Neural progenitor cell (in vitro differentiated cells): ENCODE results near the gene AP2B1. TPM values are rescaled to one million over a fixed set of nuclear protein-coding genes. Genes with fewer than 3 reads are reported as not detected.

Experiments used
- DNase-seq: peaks from one replicate; pipeline ENCODE4 v3.0.0-alpha.2; 2016; ENCODE audit warnings: low spot score
- H2AFZ ChIP-seq: fragments of 200-600 bp; sonication (generic); replicated peaks from 2 replicates; pipeline ENCODE4 v1.6.1; 2016; ENCODE audit warnings: antibody characterized with exemption
- H3F3A ChIP-seq: fragments of 200-600 bp; sonication (generic); 2 replicates; pipeline ENCODE4 v1.6.1; 2016; ENCODE audit warnings: antibody characterized with exemption, low read depth
- H3K27ac ChIP-seq: fragments of 200-600 bp; sonication (generic); 2 replicates; pipeline ENCODE4 v1.5.1; 2016; ENCODE audit warnings: mild to moderate bottlenecking
- H3K27me3 ChIP-seq: fragments of 200-600 bp; sonication (generic); 2 replicates; pipeline ENCODE4 v1.6.1; 2016; ENCODE audit warnings: mild to moderate bottlenecking, moderate library complexity
- H3K36me3 ChIP-seq: fragments of 200-600 bp; sonication (generic); 2 replicates; pipeline ENCODE4 v1.5.1; 2016
- H3K4me1 ChIP-seq: fragments of 200-600 bp; sonication (generic); 2 replicates; pipeline ENCODE4 v1.6.1; 2016; ENCODE audit warnings: mixed run types
- H3K4me2 ChIP-seq: fragments of 200-600 bp; sonication (generic); 2 replicates; pipeline ENCODE4 v1.6.1; 2016
- H3K4me3 ChIP-seq: fragments of 200-600 bp; sonication (generic); 2 replicates; pipeline ENCODE4 v1.5.1; 2016
- H3K79me2 ChIP-seq: fragments of 200-600 bp; sonication (generic); 2 replicates; pipeline ENCODE4 v1.6.1; 2016; ENCODE audit warnings: low read depth
- H3K9ac ChIP-seq: fragments of 200-600 bp; sonication (generic); 2 replicates; pipeline ENCODE4 v1.6.1; 2016
- H3K9me3 ChIP-seq: fragments of 200-600 bp; sonication (generic); 2 replicates; pipeline ENCODE4 v1.5.1; 2016; ENCODE audit warnings: low read depth
- H4K20me1 ChIP-seq: fragments of 200-600 bp; sonication (generic); 2 replicates; pipeline ENCODE4 v1.6.1; 2016; ENCODE audit warnings: low read depth
- H3K27ac Mint-ChIP-seq: 3 replicates; pipeline ENCODE4 v1.8.0; 2021; ENCODE audit warnings: mixed read lengths
- H3K27me3 Mint-ChIP-seq: 2 replicates; pipeline ENCODE4 v1.8.0; 2022; ENCODE audit warnings: low read depth, mild to moderate bottlenecking, inconsistent platforms, moderate library complexity, mixed read lengths; ENCODE audit not compliant: insufficient read depth
- H3K36me3 Mint-ChIP-seq: 3 replicates; pipeline ENCODE4 v1.8.0; 2021; ENCODE audit warnings: mixed read lengths
- H3K4me1 Mint-ChIP-seq: 3 replicates; pipeline ENCODE4 v1.8.0; 2021; ENCODE audit warnings: mixed read lengths
- H3K4me3 Mint-ChIP-seq: 3 replicates; pipeline ENCODE4 v1.8.0; 2021; ENCODE audit warnings: mild to moderate bottlenecking, moderate library complexity, mixed read lengths
- H3K9me3 Mint-ChIP-seq: 3 replicates; pipeline ENCODE4 v1.8.0; 2020; ENCODE audit warnings: mixed read lengths
- EZH2 ChIP-seq: fragments of 200-600 bp; sonication (generic); IDR thresholded peaks from 2 replicates; pipeline ENCODE4 v1.6.1; 2017; ENCODE audit warnings: antibody characterized with exemption, mild to moderate bottlenecking, moderate library complexity
- EZH2phosphoT487 ChIP-seq: fragments of 200-600 bp; sonication (generic); IDR thresholded peaks from 2 replicates; pipeline ENCODE4 v1.6.1; 2017; ENCODE audit warnings: antibody characterized with exemption
- total RNA-seq: library from RNA; depleted of rRNA; stranded (reverse); fragments of >200 nt; gene quantifications from 2 replicates; pipeline ENCODE4 v1.2.3, GENCODE V29; 2015; ENCODE audit warnings: low replicate concordance
- TF ChIP-seq, protein P1 (sequence below): fragments of 200-600 bp; sonication (generic); IDR thresholded peaks from 2 replicates; pipeline ENCODE4 v1.5.1; 2017; ENCODE audit warnings: antibody characterized with exemption, mild to moderate bottlenecking

AP2B1 gene
- total RNA-seq, 1 donor from 2014 or later, result 125 TPM

DNA sequence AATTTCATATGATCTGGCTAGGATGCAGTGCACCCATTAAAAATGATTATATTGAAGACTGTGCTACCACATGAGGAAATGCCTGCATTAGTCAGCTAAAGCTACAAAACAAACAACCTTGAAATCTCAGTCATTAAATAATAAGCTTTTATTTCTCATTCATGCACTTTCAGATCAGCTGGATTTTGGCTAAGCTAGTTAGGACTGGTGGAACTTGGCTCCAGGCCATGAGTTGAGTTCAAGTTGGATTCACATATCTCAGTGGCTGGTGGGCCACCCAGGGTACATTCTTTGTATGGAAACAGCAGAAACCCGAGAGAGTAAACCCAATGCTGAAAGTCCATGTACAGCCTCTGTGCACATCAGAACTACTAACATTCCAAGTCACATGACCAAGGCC is 43.3 kb upstream of the AP2B1 start:
- TF ChIP-seq EZH2phosphoT487 (no peak), EZH2 (no peak)
- TF ChIP-seq, protein P1, sequence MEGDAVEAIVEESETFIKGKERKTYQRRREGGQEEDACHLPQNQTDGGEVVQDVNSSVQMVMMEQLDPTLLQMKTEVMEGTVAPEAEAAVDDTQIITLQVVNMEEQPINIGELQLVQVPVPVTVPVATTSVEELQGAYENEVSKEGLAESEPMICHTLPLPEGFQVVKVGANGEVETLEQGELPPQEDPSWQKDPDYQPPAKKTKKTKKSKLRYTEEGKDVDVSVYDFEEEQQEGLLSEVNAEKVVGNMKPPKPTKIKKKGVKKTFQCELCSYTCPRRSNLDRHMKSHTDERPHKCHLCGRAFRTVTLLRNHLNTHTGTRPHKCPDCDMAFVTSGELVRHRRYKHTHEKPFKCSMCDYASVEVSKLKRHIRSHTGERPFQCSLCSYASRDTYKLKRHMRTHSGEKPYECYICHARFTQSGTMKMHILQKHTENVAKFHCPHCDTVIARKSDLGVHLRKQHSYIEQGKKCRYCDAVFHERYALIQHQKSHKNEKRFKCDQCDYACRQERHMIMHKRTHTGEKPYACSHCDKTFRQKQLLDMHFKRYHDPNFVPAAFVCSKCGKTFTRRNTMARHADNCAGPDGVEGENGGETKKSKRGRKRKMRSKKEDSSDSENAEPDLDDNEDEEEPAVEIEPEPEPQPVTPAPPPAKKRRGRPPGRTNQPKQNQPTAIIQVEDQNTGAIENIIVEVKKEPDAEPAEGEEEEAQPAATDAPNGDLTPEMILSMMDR, result no peak
- H3K36me3 ChIP-seq, result no peaks in the 10 kb centered on the region
- no peaks in the 10 kb centered on the region for H3K9me3 Mint-ChIP-seq
- H3K9me3 ChIP-seq, result no peaks in the 10 kb centered on the region
- no peak overlapping the region for H3K9ac ChIP-seq
- no peak overlapping the region for H3K4me2 ChIP-seq
- H3K4me1 ChIP-seq, result no peaks in the 10 kb centered on the region
- H3K27ac Mint-ChIP-seq, result no peak overlapping the region
- no peak overlapping the region for H2AFZ ChIP-seq
- no peaks in the 10 kb centered on the region for H3K4me1 Mint-ChIP-seq
- DNase-seq, result no peak
- no peak overlapping the region for H3K4me3 ChIP-seq
- H4K20me1 ChIP-seq, result no peaks in the 10 kb centered on the region
- no peak overlapping the region for H3K4me3 Mint-ChIP-seq
- H3F3A ChIP-seq, result no peaks in the 10 kb centered on the region
- peaks cover 60% of the 10 kb centered on the region for H3K27me3 ChIP-seq
- H3K27ac ChIP-seq, result no peak overlapping the region
- peaks cover 8% of the 10 kb centered on the region for H3K27me3 Mint-ChIP-seq
- H3K79me2 ChIP-seq, result no peaks in the 10 kb centered on the region
- no peaks in the 10 kb centered on the region for H3K36me3 Mint-ChIP-seq

DNA sequence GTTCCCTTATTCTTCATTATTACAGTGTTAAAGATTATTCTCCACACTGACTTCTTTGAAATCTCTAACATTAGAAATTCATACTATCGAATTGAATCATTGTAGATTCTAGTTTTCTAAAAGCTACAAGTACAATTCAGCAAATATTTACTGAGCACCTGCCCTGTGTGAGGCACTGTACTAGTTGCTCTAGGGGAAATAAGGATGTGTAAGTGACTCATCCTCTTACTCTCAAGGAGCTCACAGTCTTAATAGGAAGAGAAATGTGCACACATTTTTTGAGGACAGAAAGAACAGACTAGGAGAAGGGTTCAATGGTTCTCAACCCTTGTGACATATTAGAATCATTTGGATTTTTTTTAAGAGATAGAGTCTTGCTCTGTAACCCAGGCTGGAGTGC is 42.0 kb upstream of the AP2B1 start:
- no peaks in the 10 kb centered on the region for H3K4me1 ChIP-seq
- Mint-ChIP-seq H3K36me3 (no peaks in the 10 kb centered on the region), H3K9me3 (no peaks in the 10 kb centered on the region), H3K4me1 (no peaks in the 10 kb centered on the region), H3K27ac (no peak overlapping the region), H3K4me3 (no peak overlapping the region), H3K27me3 (peaks cover 6% of the 10 kb centered on the region)
- no peaks in the 10 kb centered on the region for H4K20me1 ChIP-seq
- H3K36me3 ChIP-seq, result no peaks in the 10 kb centered on the region
- no peaks in the 10 kb centered on the region for H3K79me2 ChIP-seq
- H3K9ac ChIP-seq, result no peak overlapping the region
- TF ChIP-seq EZH2 (no peak), EZH2phosphoT487 (no peak)
- TF ChIP-seq, protein P1, result no peak
- no peak for DNase-seq
- no peak overlapping the region for H3K4me3 ChIP-seq
- H2AFZ ChIP-seq, result no peak overlapping the region
- H3K27ac ChIP-seq, result no peak overlapping the region
- H3K4me2 ChIP-seq, result no peak overlapping the region
- no peaks in the 10 kb centered on the region for H3K9me3 ChIP-seq
- H3F3A ChIP-seq, result no peaks in the 10 kb centered on the region
- peaks cover 66% of the 10 kb centered on the region for H3K27me3 ChIP-seq

DNA sequence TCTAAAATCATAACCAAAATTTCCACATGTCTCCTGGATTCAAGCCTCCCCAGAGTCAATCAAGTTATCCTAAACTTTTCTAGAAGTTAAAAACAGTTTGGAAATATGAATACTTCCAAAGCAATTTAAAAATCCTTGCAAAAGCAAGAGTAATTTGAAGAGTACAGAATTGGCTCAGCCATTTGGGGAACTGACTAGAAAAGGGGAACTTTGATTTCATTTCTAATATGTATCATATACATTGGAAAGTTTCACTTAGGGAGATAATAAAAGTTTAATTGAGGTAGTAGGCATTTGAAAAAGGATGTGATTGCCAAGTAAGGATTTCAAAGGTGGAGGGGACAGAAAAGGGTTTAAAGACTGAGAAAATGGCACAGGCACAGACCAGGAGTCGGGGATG is 40.6 kb upstream of the AP2B1 start:
- Histone ChIP-seq H3F3A (no peaks in the 10 kb centered on the region), H3K9me3 (no peaks in the 10 kb centered on the region), H3K27ac (no peak overlapping the region), H3K27me3 (peaks cover 54% of the 10 kb centered on the region), H3K4me2 (no peak overlapping the region), H3K36me3 (no peaks in the 10 kb centered on the region), H2AFZ (no peak overlapping the region), H3K9ac (no peak overlapping the region), H3K4me3 (no peak overlapping the region), H4K20me1 (no peaks in the 10 kb centered on the region), H3K79me2 (no peaks in the 10 kb centered on the region), H3K4me1 (no peaks in the 10 kb centered on the region)
- H3K27ac Mint-ChIP-seq, result no peak overlapping the region
- H3K27me3 Mint-ChIP-seq, result peaks cover 6% of the 10 kb centered on the region
- no peak for DNase-seq
- H3K4me3 Mint-ChIP-seq, result no peak overlapping the region
- no peaks in the 10 kb centered on the region for H3K36me3 Mint-ChIP-seq
- TF ChIP-seq, protein P1, result no peak
- no peak for TF ChIP-seq EZH2phosphoT487
- TF ChIP-seq EZH2, result no peak
- no peaks in the 10 kb centered on the region for H3K4me1 Mint-ChIP-seq
- no peaks in the 10 kb centered on the region for H3K9me3 Mint-ChIP-seq
